Measurements from ENCODE around the gene SLC10A7.

SLC10A7 gene
- 8.9 to 15.6 (median 14.1) reads per million in 4 experiments for total RNA-seq

GRCh38 chr4:146521541-146522097 is at the start of gene SLC10A7:
Gene SLC10A7, minus strand, starts transcription at chr4:146521940. Its CDS starts 223 bp downstream, at chr4:146521717.
- peak; percentile 27 for DNase-seq

- no peak for DNase-seq
These were observed 45.7 kb upstream of the SLC10A7 start for GRCh38 chr4:146567396-146567795.

- no peak for DNase-seq
These were observed 42.8 kb upstream of the SLC10A7 start for GRCh38 chr4:146564492-146564891.

GRCh38 chr4:146550161-146550560 is 28.4 kb upstream of the SLC10A7 start:
- no peak for DNase-seq

GRCh38 chr4:146548443-146548842 is 26.7 kb upstream of the SLC10A7 start:
- no peak for DNase-seq

- no peak for DNase-seq
These were observed 23.4 kb upstream of the SLC10A7 start for GRCh38 chr4:146545102-146545501.

- no peak for DNase-seq
These were observed 12.4 kb upstream of the SLC10A7 start for GRCh38 chr4:146534178-146534577.

- DNase-seq = no peak
These were observed 4.0 kb upstream of the SLC10A7 start for GRCh38 chr4:146525754-146526153.

GRCh38 chr4:146524663-146525062 is 2.9 kb upstream of the SLC10A7 start:
- DNase-seq = no peak

- DNase-seq = no peak
These were observed 1.1 kb upstream of the SLC10A7 start for GRCh38 chr4:146522869-146523205.

GRCh38 chr4:146522098-146522868 is 543 bp upstream of the SLC10A7 start:
- peak; percentile 69 for DNase-seq

GRCh38 chr4:146520896-146521540 is 722 bp downstream of the SLC10A7 start:
- no peak for DNase-seq

GRCh38 chr4:146514651-146515357 is 6.9 kb downstream of the SLC10A7 start:
- no peak for DNase-seq

GRCh38 chr4:146513548-146513947 is 8.2 kb downstream of the SLC10A7 start:
- no peak for DNase-seq

- DNase-seq = no peak
These were observed 10.4 kb downstream of the SLC10A7 start for GRCh38 chr4:146511381-146511780.

- DNase-seq = no peak
These were observed 10.8 kb downstream of the SLC10A7 start for GRCh38 chr4:146510942-146511341.

GRCh38 chr4:146508229-146508939 is 13.4 kb downstream of the SLC10A7 start:
- DNase-seq = no peak

GRCh38 chr4:146507632-146508031 is 14.1 kb downstream of the SLC10A7 start:
- no peak for DNase-seq

GRCh38 chr4:146506272-146506671 is 15.5 kb downstream of the SLC10A7 start:
- no peak for DNase-seq

- no peak for DNase-seq
These were observed 21.5 kb downstream of the SLC10A7 start for GRCh38 chr4:146500216-146500615.

GRCh38 chr4:146498291-146498690 is 23.4 kb downstream of the SLC10A7 start:
- DNase-seq = no peak

GRCh38 chr4:146495269-146495668 is 26.5 kb downstream of the SLC10A7 start:
- no peak for DNase-seq

GRCh38 chr4:146494143-146494542 is 27.6 kb downstream of the SLC10A7 start:
- DNase-seq = no peak
